ENCODE measurements around the gene RCOR3. TPM values are rescaled to one million over a fixed set of nuclear protein-coding genes. Genes with fewer than 3 reads are reported as not detected.

RCOR3 gene
- total RNA-seq, 1 experiment from 2014 or later = 70.3 TPM

GRCh38 chr1:211344152-211344618, 85.0 kb downstream of the RCOR3 start:
- ChIA-PET CTCF (interaction anchor here (0.6 to 6.0 kb wide), 11 partner anchors 10 to 994 kb away, joined by 3 to 34 read pairs (median 5); no protein-coding TSS in a partner anchor), POLR2A (interaction anchor here (0.8 to 1.7 kb wide), 2 partner anchors 9 to 16 kb away, joined by 3 to 4 read pairs; no protein-coding TSS in a partner anchor)
- Mint-ChIP-seq H3K36me3 (ENCODE audit: insufficient read depth, unreplicated experiment) (no peaks in the 10 kb centered on the region), H3K9me3 (ENCODE audit: unreplicated experiment) (no peaks in the 10 kb centered on the region), H3K27me3 (ENCODE audit: insufficient read depth, unreplicated experiment) (no peaks in the 10 kb centered on the region), H3K4me3 (ENCODE audit: unreplicated experiment) (no peak overlapping the region), H3K27ac (ENCODE audit: low read depth, unreplicated experiment) (no peak overlapping the region), H3K4me1 (ENCODE audit: insufficient read depth, unreplicated experiment) (peaks cover 13% of the 10 kb centered on the region)
- intact Hi-C loops (cut with micrococcal nuclease) = no loop called here
- BruUV-seq (replicated peaks) = no TSS peak
- no peak for DNase-seq (ENCODE audit: unreplicated experiment)
- no peak for TF ChIP-seq CTCF (IDR thresholded peaks at IDR 0.05; ENCODE audit: unreplicated experiment)

- intact Hi-C loops (cut with micrococcal nuclease) = no loop called here
- Mint-ChIP-seq H3K4me3 (ENCODE audit: unreplicated experiment) (no peak overlapping the region), H3K36me3 (ENCODE audit: insufficient read depth, unreplicated experiment) (no peaks in the 10 kb centered on the region), H3K27me3 (ENCODE audit: insufficient read depth, unreplicated experiment) (no peaks in the 10 kb centered on the region), H3K9me3 (ENCODE audit: unreplicated experiment) (no peaks in the 10 kb centered on the region), H3K27ac (ENCODE audit: low read depth, unreplicated experiment) (no peak overlapping the region), H3K4me1 (ENCODE audit: insufficient read depth, unreplicated experiment) (peaks cover 12% of the 10 kb centered on the region)
- no peak for TF ChIP-seq CTCF (IDR thresholded peaks at IDR 0.05; ENCODE audit: unreplicated experiment)
- ChIA-PET POLR2A (interaction anchor here (1.4 kb wide), 1 partner anchor 14 kb away, joined by 3 read pairs; no protein-coding TSS in a partner anchor), CTCF (interaction anchor here (0.8 to 6.0 kb wide), 5 partner anchors 9 to 23 kb away, joined by 3 to 34 read pairs (median 8); no protein-coding TSS in a partner anchor)
- no TSS peak for BruUV-seq (replicated peaks)
- DNase-seq (ENCODE audit: unreplicated experiment) = no peak
These were observed 86.6 kb downstream of the RCOR3 start for GRCh38 chr1:211345719-211346118.

- ChIA-PET CTCF (interaction anchor here (0.6 to 6.0 kb wide), 11 partner anchors 8 to 1249 kb away, joined by 3 to 34 read pairs (median 4); no protein-coding TSS in a partner anchor), POLR2A (interaction anchor here (1.1 to 1.6 kb wide), 3 partner anchors 9 to 35 kb away, joined by 3 to 8 read pairs (median 4); no protein-coding TSS in a partner anchor)
- peaks cover 6% of the 10 kb centered on the region for H3K4me1 Mint-ChIP-seq (ENCODE audit: insufficient read depth, unreplicated experiment)
- H3K36me3 Mint-ChIP-seq (ENCODE audit: insufficient read depth, unreplicated experiment) = no peaks in the 10 kb centered on the region
- H3K9me3 Mint-ChIP-seq (ENCODE audit: unreplicated experiment) = peaks cover 6% of the 10 kb centered on the region
- no peak overlapping the region for H3K4me3 Mint-ChIP-seq (ENCODE audit: unreplicated experiment)
- BruUV-seq (replicated peaks) = no TSS peak
- no peaks in the 10 kb centered on the region for H3K27me3 Mint-ChIP-seq (ENCODE audit: insufficient read depth, unreplicated experiment)
- intact Hi-C loops (cut with micrococcal nuclease) = no loop called here
- no peak overlapping the region for H3K27ac Mint-ChIP-seq (ENCODE audit: low read depth, unreplicated experiment)
- no peak for TF ChIP-seq CTCF (IDR thresholded peaks at IDR 0.05; ENCODE audit: unreplicated experiment)
- DNase-seq (ENCODE audit: unreplicated experiment) = no peak
These were observed 88.1 kb downstream of the RCOR3 start for GRCh38 chr1:211347077-211347844.

GRCh38 chr1:211348547-211348946, 89.4 kb downstream of the RCOR3 start:
- intact Hi-C loops (cut with micrococcal nuclease) = no loop called here
- BruUV-seq (replicated peaks) = no TSS peak
- ChIA-PET POLR2A (interaction anchor here (1.1 kb wide), 1 partner anchor 8 kb away, joined by 3 read pairs; no protein-coding TSS in a partner anchor), CTCF (interaction anchor here (1.3 to 1.4 kb wide), 3 partner anchors 15 to 166 kb away, joined by 3 read pairs; no protein-coding TSS in a partner anchor)
- no peaks in the 10 kb centered on the region for H3K27me3 Mint-ChIP-seq (ENCODE audit: insufficient read depth, unreplicated experiment)
- no peaks in the 10 kb centered on the region for H3K36me3 Mint-ChIP-seq (ENCODE audit: insufficient read depth, unreplicated experiment)
- H3K4me3 Mint-ChIP-seq (ENCODE audit: unreplicated experiment) = no peak overlapping the region
- H3K27ac Mint-ChIP-seq (ENCODE audit: low read depth, unreplicated experiment) = no peak overlapping the region
- H3K4me1 Mint-ChIP-seq (ENCODE audit: insufficient read depth, unreplicated experiment) = peaks cover 3% of the 10 kb centered on the region
- peaks cover 7% of the 10 kb centered on the region for H3K9me3 Mint-ChIP-seq (ENCODE audit: unreplicated experiment)
- no peak for DNase-seq (ENCODE audit: unreplicated experiment)
- TF ChIP-seq CTCF (IDR thresholded peaks at IDR 0.05; ENCODE audit: unreplicated experiment) = no peak

Data from MCF 10A (cell line).